Epithelial cell of esophagus (primary cell): Measurements from ENCODE around the gene TMEM225.

ENCODE experiments used
- DNase-seq: peaks from one replicate; pipeline ENCODE4 v3.0.0; 2010; ENCODE audit warnings: low read depth
- H3K4me3 ChIP-seq: 2 replicates; pipeline ENCODE4 v1.5.1; 2011; ENCODE audit warnings: mild to moderate bottlenecking, low read length, control low read depth
- CTCF ChIP-seq: IDR thresholded peaks from 2 replicates; pipeline ENCODE4 v1.5.1; 2011; ENCODE audit warnings: low read depth, mild to moderate bottlenecking, low read length, control low read depth, inconsistent platforms; ENCODE audit not compliant: insufficient read depth; ENCODE audit errors: missing control alignments

TMEM225 gene

GRCh38 chr11:123852321-123852720 lies 33.1 kb downstream of the TMEM225 start:
- no peak for DNase-seq
- no peak overlapping the region for H3K4me3 ChIP-seq
- TF ChIP-seq CTCF = no peak

- DNase-seq = no peak
- H3K4me3 ChIP-seq = no peak overlapping the region
- TF ChIP-seq CTCF = no peak
Observed at GRCh38 chr11:123851110-123851509, 34.4 kb downstream of the TMEM225 start.

GRCh38 chr11:123841174-123841573 lies 44.3 kb downstream of the TMEM225 start:
- DNase-seq = peak; percentile 36
- H3K4me3 ChIP-seq = no peak overlapping the region
- no peak for TF ChIP-seq CTCF

- DNase-seq = no peak
- H3K4me3 ChIP-seq = no peak overlapping the region
- no peak for TF ChIP-seq CTCF
Observed at GRCh38 chr11:123839131-123839530, 46.3 kb downstream of the TMEM225 start.

GRCh38 chr11:123838659-123839058 lies 46.8 kb downstream of the TMEM225 start:
- peak; percentile 66 for DNase-seq
- H3K4me3 ChIP-seq = no peak overlapping the region
- TF ChIP-seq CTCF = no peak

- H3K4me3 ChIP-seq = no peak overlapping the region
- no peak for DNase-seq
- no peak for TF ChIP-seq CTCF
Observed at GRCh38 chr11:123838199-123838598, 47.3 kb downstream of the TMEM225 start.

- peak; percentile 76 for DNase-seq
- no peak overlapping the region for H3K4me3 ChIP-seq
- no peak for TF ChIP-seq CTCF
Observed at GRCh38 chr11:123833095-123833494, 52.4 kb downstream of the TMEM225 start.
